GM18508 (cell line): Measurements from ENCODE around the gene PALLD.
"Not testable (repeated sequence)": the region's sequence is repeated elsewhere in the genome, so short reads cannot be mapped to it uniquely, and the experiment has no call there.

ENCODE experiments used
- ATAC-seq: cut with Tn5 transposase; IDR thresholded peaks from one replicate; pipeline ENCODE4 v1.9.1; 2021; ENCODE audit warnings: moderate number of reproducible peaks; ENCODE audit not compliant: insufficient read depth, unreplicated experiment

Gene PALLD

DNA sequence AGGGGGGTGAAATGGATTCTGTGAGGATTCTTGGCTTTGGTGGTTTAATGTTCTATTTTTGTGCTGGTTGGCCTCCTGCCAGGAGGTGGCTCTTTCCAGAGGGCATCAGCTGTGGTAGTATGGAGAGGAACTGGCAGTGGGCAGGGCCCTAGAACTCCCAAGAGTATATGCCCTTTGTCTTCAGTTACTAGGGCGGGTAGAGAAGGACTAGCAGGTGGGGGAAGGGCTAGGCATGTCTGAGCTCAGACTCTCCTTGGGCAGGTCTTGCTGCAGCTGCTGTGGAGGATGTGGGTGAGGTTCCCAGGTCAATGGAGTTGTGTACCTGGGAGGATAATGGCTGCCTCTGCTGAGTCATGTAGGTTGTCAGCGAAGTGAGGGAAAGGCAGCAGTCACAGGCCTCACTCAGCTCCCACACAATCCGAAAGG is 456.0 kb downstream of the PALLD start:
- ATAC-seq: not testable (repeated sequence)

DNA sequence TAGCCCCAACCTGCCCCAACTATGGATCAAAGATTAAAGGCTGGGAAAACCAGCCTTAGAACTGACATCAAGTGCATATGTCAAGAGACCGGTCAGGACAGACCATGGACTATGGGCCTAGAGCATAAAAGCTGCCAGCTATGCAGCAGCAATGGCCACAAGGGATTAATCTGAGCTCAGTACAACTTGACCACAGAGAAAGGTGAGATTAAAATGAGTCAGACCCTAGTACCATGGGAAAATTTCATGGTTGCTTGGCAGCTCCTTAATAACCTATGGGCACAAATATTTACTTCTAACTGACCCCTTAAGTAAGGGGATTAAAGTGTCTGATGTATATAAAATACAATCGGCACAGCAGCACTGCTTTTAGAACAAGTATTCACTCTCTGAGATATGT is 458.8 kb downstream of the PALLD start:
- no peak for ATAC-seq

DNA sequence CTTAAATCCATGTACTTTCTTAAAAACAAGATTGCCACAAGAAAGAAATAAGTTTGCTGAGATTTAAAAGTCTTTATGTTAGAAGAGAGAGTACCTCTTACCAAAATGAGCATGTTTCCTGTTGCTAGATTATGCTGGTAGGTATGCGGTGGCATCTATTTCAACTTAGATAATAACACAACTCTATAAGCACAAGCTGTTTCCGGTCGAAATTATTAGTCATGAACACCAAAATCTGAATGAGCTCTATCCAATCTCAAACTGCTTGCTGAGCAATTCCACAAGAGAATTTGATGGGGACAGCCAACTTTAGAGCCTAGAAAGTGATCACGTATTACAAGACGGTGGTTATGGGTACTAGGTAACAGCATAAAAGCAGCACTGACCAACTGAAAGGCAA is 463.9 kb downstream of the PALLD start:
- no peak for ATAC-seq

DNA sequence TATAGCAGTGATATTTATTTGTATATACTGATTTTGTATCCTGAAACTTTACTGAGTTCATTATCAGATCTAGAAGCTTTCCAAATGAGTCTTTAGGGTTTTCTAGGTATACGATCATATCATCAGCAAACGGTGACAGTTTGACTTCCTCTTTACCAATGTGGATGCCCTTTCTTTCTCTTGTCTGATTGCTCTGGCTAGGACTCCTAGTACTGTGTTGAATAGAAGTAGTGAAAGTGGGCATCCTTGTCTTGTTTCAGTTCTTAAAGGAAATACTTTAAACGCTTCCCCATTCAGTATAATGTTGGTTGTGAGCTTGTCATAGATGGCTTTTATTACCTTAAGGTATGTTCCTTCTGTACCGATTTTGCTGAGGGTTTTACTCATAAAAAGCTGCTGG is 475.7 kb downstream of the PALLD start:
- no peak for ATAC-seq
